Activated naive CD4-positive, alpha-beta T cell treated with anti-CD3 and anti-CD28 coated beads, Interleukin-2, amount 50 U/mL, for 72 hours (primary cell): ENCODE measurements around the gene MCFD2. TPM values are rescaled to one million over a fixed set of nuclear protein-coding genes. Genes with fewer than 3 reads are reported as not detected.

ENCODE experiments used
- ATAC-seq, 2 donors: fragments of 150-1000 bp; cut with Tn5 transposase; 2 replicates each; pipeline ENCODE4 v1.10.0; 2021; ENCODE audit warnings: mild to moderate bottlenecking in 2 of 2, moderate library complexity in 2 of 2
- DNase-seq, 2 donors: peaks; one replicate each; pipeline ENCODE4 v3.0.0; 2021 to 2022; ENCODE audit warnings: low spot score in 2 of 2
- H3K27ac Mint-ChIP-seq, 2 donors: one replicate each; pipeline ENCODE4 v1.8.0; 2022; ENCODE audit warnings: mild to moderate bottlenecking in 2 of 2, mixed read lengths in 2 of 2
- H3K36me3 Mint-ChIP-seq, 2 donors: one replicate each; pipeline ENCODE4 v1.8.0; 2022; ENCODE audit warnings: mixed read lengths in 2 of 2
- H3K9me3 Mint-ChIP-seq, 2 donors: one replicate each; pipeline ENCODE4 v1.8.0; 2022; ENCODE audit warnings: mixed read lengths in 2 of 2
- total RNA-seq, 2 donors: library from RNA; stranded (reverse); gene quantifications; one replicate each; pipeline ENCODE4 v1.2.3, GENCODE V29; 2022

MCFD2 gene
- total RNA-seq: 10 to 100 TPM; 25.6 to 50.7 TPM

- no peak for DNase-seq
- Mint-ChIP-seq H3K9me3 (no peaks in the 10 kb centered on the region), H3K27ac (peak within 1 kb of the TSS; percentile 95 to 98), H3K36me3 (peaks cover 26 to 33% of the 10 kb centered on the region in 2 donors)
- no peak for ATAC-seq
These were observed at the start of gene MCFD2 for GRCh38 chr2:46915281-46915810. MCFD2 (minus strand) TSS chr2:46915806; CDS start chr2:46909171, 6,635 bp downstream.

- no peak for DNase-seq
- H3K27ac Mint-ChIP-seq: peak overlapping the region in 1 of 2 donors; percentile 23
- peaks cover 7% of the 10 kb centered on the region in 2 donors for H3K36me3 Mint-ChIP-seq
- no peaks in the 10 kb centered on the region for H3K9me3 Mint-ChIP-seq
- no peak for ATAC-seq
These were observed 49.4 kb upstream of the MCFD2 start for GRCh38 chr2:46964835-46965560.

- peaks cover 7% of the 10 kb centered on the region in 2 donors for H3K36me3 Mint-ChIP-seq
- ATAC-seq (peak; percentile 22 to 26), DNase-seq (no peak)
- H3K27ac Mint-ChIP-seq: peak overlapping the region in 1 of 2 donors; percentile 51
- no peaks in the 10 kb centered on the region for H3K9me3 Mint-ChIP-seq
These were observed 48.5 kb upstream of the MCFD2 start for GRCh38 chr2:46963941-46964673.

- Mint-ChIP-seq H3K36me3 (peaks cover 7% of the 10 kb centered on the region in 2 donors), H3K9me3 (no peaks in the 10 kb centered on the region), H3K27ac (no peak overlapping the region)
- ATAC-seq (no peak), DNase-seq (no peak)
These were observed 47.6 kb upstream of the MCFD2 start for GRCh38 chr2:46963210-46963609.

GRCh38 chr2:46962751-46963150 lies 47.1 kb upstream of the MCFD2 start:
- ATAC-seq: no peak
- Mint-ChIP-seq H3K9me3 (no peaks in the 10 kb centered on the region), H3K27ac (no peak overlapping the region), H3K36me3 (peaks cover 7 to 9% of the 10 kb centered on the region in 2 donors)
- no peak for DNase-seq

- H3K9me3 Mint-ChIP-seq: no peaks in the 10 kb centered on the region
- peaks cover 13 to 27% of the 10 kb centered on the region in 2 donors for H3K36me3 Mint-ChIP-seq
- peak overlapping the region in 1 of 2 donors; percentile 12 for H3K27ac Mint-ChIP-seq
- ATAC-seq (no peak), DNase-seq (no peak)
These were observed 45.0 kb upstream of the MCFD2 start for GRCh38 chr2:46960618-46961017.

DNA sequence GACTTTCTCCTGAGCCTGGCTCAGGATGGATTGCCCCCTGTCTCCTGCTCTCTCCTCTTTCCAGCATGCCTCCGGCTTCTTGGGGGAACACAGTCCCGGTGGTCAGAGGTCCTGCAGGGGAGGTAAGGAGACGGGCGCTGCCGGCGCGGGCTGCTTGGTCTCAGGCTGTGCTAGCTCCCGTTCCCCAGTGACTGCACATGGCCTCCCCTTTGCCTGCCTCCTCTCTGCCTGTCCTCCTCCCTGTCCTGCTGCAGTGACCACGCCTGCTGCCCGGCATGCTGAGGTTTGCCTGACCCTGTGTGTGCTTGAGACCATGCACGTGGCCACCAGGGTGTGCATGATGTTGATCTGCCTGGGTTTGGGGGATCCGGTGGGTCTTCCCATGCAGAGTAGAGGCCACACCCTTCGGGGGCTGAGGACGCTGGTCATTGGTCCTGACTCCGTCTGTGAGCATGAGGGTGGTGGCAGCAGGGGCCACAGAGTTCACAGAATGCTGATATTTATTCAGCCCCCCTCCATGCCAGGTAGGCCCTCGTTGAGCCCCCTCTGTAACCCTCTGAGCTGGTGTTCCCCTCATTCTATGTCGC lies 42.9 kb upstream of the MCFD2 start:
- no peak overlapping the region for H3K27ac Mint-ChIP-seq
- DNase-seq (no peak), ATAC-seq (no peak)
- H3K36me3 Mint-ChIP-seq: peaks cover 28 to 41% of the 10 kb centered on the region in 2 donors
- no peaks in the 10 kb centered on the region for H3K9me3 Mint-ChIP-seq

GRCh38 chr2:46956981-46957531 lies 41.5 kb upstream of the MCFD2 start:
- DNase-seq (no peak), ATAC-seq (no peak)
- Mint-ChIP-seq H3K36me3 (peaks cover 23 to 39% of the 10 kb centered on the region in 2 donors), H3K9me3 (no peaks in the 10 kb centered on the region), H3K27ac (no peak overlapping the region)

DNA sequence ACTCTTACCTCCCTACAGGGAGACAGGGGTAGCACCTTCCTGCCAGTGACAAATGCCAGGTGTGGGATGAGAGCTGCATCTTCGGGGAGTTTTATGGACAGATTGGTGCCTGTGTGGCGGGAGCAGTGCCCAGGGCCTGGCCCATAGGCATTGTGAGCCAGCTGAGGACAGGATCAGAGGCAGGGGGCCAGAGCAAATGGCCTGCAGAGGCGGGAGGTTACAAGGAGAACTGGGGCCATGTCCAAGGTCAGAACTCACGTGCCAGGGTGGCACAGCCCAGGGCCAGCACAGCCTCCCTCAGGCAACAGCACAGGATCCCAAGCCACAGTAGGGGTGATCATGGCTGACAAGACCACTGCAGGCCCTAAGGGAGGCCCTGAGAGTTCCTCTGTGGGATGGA lies 40.2 kb upstream of the MCFD2 start:
- ATAC-seq: no peak
- Mint-ChIP-seq H3K9me3 (no peaks in the 10 kb centered on the region), H3K27ac (peak overlapping the region; percentile 3 to 94), H3K36me3 (peaks cover 21 to 36% of the 10 kb centered on the region in 2 donors)
- DNase-seq: no peak

DNA sequence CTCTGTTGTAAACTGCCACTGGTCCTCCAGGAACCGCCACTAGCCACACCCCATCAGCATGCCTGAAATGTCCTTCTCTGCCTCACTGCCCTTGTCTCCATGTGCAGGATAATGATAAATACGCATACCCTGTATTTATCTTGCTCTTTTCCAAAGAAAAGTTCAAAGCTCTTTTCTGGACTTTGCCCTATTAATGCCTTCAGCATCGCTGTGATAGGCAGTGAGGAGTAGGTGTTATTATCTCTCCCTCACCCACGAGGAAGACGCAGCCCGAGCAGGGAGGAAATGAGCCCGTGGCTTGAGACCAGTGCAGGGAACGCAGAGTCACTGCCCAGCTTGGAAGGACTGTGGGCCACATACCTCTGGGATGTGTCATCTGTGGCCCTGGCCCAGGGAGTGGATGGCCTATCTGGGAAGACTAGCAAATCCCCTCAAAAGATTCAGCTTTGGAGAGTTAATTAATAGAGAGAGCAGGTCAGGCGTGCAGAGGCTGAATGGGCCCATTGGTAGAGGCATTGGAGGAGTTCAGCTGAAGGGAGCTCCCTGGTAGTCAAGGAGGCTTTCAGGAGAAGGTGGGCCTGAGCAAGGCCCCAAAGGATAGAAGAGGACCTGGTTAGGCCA lies 39.5 kb upstream of the MCFD2 start:
- ATAC-seq (no peak), DNase-seq (no peak)
- H3K27ac Mint-ChIP-seq: peak overlapping the region in 1 of 2 donors; percentile 94
- H3K36me3 Mint-ChIP-seq: peaks cover 21 to 41% of the 10 kb centered on the region in 2 donors
- H3K9me3 Mint-ChIP-seq: no peaks in the 10 kb centered on the region

- Mint-ChIP-seq H3K9me3 (no peaks in the 10 kb centered on the region), H3K36me3 (peaks cover 21 to 42% of the 10 kb centered on the region in 2 donors), H3K27ac (peak overlapping the region in 1 of 2 donors; percentile 10)
- no peak for ATAC-seq
- no peak for DNase-seq
These were observed 36.6 kb upstream of the MCFD2 start for GRCh38 chr2:46952171-46952570.

DNA sequence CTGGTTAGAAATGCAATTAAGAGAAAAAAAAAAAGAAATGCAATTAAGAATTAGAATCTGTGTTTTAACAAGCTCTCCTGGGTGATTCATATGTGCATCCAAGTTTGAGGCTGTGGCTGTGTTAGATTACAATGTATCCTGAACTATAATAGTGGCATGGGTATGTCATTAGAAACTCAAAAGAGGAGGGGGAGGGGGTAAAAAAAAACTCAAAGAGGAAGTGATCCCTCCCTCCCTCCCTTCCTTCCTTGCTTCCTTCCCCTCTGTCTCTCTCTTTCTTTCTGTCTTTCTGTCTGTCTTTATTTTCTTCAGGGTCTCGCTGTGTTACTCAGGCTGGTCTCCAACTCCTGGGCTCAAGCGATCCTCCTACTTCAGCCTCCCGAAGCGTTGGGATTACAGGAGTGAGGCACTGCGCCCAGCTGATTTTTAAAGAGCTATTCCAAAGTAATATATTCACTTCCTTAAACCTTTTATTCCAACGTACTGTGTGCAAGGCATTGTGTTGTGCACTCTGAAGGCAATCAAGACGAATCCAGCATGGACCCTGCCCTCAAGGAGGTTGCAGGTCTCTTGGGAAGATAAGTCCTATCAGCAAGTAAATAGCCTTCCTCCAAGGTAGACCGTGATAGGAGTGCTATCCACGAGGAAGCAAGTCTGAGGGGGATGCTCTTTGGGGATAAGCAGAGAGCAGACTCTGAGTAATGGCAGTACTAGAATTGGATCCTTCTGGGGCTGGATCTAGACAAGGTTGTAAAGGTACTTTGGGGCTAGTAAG lies 35.9 kb upstream of the MCFD2 start:
- H3K9me3 Mint-ChIP-seq: no peaks in the 10 kb centered on the region
- ATAC-seq (no peak), DNase-seq (no peak)
- peaks cover 25 to 35% of the 10 kb centered on the region in 2 donors for H3K36me3 Mint-ChIP-seq
- peak overlapping the region; percentile 10 to 56 for H3K27ac Mint-ChIP-seq

GRCh38 chr2:46950314-46950713 lies 34.7 kb upstream of the MCFD2 start:
- Mint-ChIP-seq H3K27ac (no peak overlapping the region), H3K9me3 (no peaks in the 10 kb centered on the region), H3K36me3 (peaks cover 17 to 36% of the 10 kb centered on the region in 2 donors)
- DNase-seq (no peak), ATAC-seq (no peak)

DNA sequence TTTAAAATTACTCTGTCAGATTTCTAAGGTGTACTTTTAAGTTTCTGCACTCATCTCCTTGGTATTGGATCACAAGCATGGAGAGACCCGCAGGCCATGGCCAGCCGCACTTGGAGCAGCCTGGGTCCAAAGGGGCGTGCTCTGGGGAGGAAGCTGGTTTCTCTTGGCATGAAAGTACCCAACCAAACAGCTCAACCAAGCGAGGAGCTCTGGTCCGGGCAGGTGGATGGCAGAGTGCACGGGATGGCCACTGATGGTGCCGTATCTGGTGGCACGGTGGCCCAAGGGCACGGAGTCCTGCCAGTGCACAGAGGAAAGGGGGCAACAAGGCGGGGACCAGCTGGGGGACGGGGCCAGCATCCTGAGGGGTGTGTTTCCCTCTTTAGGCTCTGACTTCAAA lies 32.2 kb upstream of the MCFD2 start:
- Mint-ChIP-seq H3K9me3 (no peaks in the 10 kb centered on the region), H3K27ac (peak overlapping the region in 1 of 2 donors; percentile 55), H3K36me3 (peaks cover 5 to 35% of the 10 kb centered on the region in 2 donors)
- ATAC-seq: no peak
- no peak for DNase-seq

DNA sequence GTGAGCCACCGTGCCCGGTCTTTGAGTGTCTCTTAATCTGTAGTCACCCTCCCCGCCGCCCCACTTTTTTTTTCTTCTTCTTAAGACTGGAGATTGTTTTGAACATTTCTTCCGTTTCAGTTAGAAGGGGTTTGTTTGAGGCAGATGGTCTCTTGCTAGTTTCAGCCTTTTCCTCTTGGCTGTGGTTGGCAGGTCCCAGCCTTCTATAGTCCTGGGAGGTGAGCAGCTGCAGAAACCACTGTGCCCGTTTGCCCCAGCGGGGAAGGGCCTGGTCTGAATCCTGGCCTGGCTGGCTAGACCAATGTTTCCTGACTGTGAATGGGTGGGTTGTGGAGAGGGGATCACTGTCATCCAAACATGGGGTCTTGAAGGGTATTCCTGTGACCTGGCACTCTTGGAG lies 30.1 kb upstream of the MCFD2 start:
- Mint-ChIP-seq H3K36me3 (peaks cover 17 to 48% of the 10 kb centered on the region in 2 donors), H3K9me3 (no peaks in the 10 kb centered on the region), H3K27ac (peak overlapping the region; percentile 98 to 99)
- no peak for ATAC-seq
- DNase-seq: no peak
